ENCODE results near the gene AKIRIN2.

Gene AKIRIN2

GRCh38 chr6:87636315-87636714 lies 65.7 kb downstream of the AKIRIN2 start:
- no peak overlapping the region for H3K27ac ChIP-seq (ENCODE audit: insufficient read depth, low read length, poor library complexity, severe bottlenecking)
- no peaks in the 10 kb centered on the region for H3K4me1 ChIP-seq (ENCODE audit: control insufficient read depth, insufficient read depth, low read length, poor library complexity, severe bottlenecking)
- H3K36me3 ChIP-seq (ENCODE audit: control insufficient read depth, insufficient read depth, low read length): peaks cover 9% of the 10 kb centered on the region
- no peaks in the 10 kb centered on the region for H3K9me3 ChIP-seq (ENCODE audit: control insufficient read depth, low read length)
- H3K27me3 ChIP-seq (replicated peaks; ENCODE audit: control insufficient read depth, insufficient read depth, low read length, poor library complexity, severe bottlenecking): no peaks in the 10 kb centered on the region
- H3K4me3 ChIP-seq (ENCODE audit: insufficient read depth, low read depth, low read length, poor library complexity, severe bottlenecking): no peak overlapping the region
- DNase-seq: no peak

GRCh38 chr6:87633851-87634250 lies 68.2 kb downstream of the AKIRIN2 start:
- Histone ChIP-seq H3K27ac (ENCODE audit: insufficient read depth, low read length, poor library complexity, severe bottlenecking) (no peak overlapping the region), H3K27me3 (replicated peaks; ENCODE audit: control insufficient read depth, insufficient read depth, low read length, poor library complexity, severe bottlenecking) (no peaks in the 10 kb centered on the region), H3K4me1 (ENCODE audit: control insufficient read depth, insufficient read depth, low read length, poor library complexity, severe bottlenecking) (no peaks in the 10 kb centered on the region), H3K36me3 (ENCODE audit: control insufficient read depth, insufficient read depth, low read length) (peaks cover 9% of the 10 kb centered on the region), H3K9me3 (ENCODE audit: control insufficient read depth, low read length) (no peaks in the 10 kb centered on the region), H3K4me3 (ENCODE audit: insufficient read depth, low read depth, low read length, poor library complexity, severe bottlenecking) (no peak overlapping the region)
- no peak for DNase-seq

GRCh38 chr6:87630746-87631145 lies 71.3 kb downstream of the AKIRIN2 start:
- H3K9me3 ChIP-seq (ENCODE audit: control insufficient read depth, low read length): no peaks in the 10 kb centered on the region
- H3K27ac ChIP-seq (ENCODE audit: insufficient read depth, low read length, poor library complexity, severe bottlenecking): no peak overlapping the region
- no peaks in the 10 kb centered on the region for H3K27me3 ChIP-seq (replicated peaks; ENCODE audit: control insufficient read depth, insufficient read depth, low read length, poor library complexity, severe bottlenecking)
- DNase-seq: no peak
- H3K4me3 ChIP-seq (ENCODE audit: insufficient read depth, low read depth, low read length, poor library complexity, severe bottlenecking): no peak overlapping the region
- no peaks in the 10 kb centered on the region for H3K4me1 ChIP-seq (ENCODE audit: control insufficient read depth, insufficient read depth, low read length, poor library complexity, severe bottlenecking)
- H3K36me3 ChIP-seq (ENCODE audit: control insufficient read depth, insufficient read depth, low read length): peaks cover 5% of the 10 kb centered on the region

- Histone ChIP-seq H3K27me3 (replicated peaks; ENCODE audit: control insufficient read depth, insufficient read depth, low read length, poor library complexity, severe bottlenecking) (no peaks in the 10 kb centered on the region), H3K9me3 (ENCODE audit: control insufficient read depth, low read length) (no peaks in the 10 kb centered on the region), H3K4me3 (ENCODE audit: insufficient read depth, low read depth, low read length, poor library complexity, severe bottlenecking) (no peak overlapping the region), H3K36me3 (ENCODE audit: control insufficient read depth, insufficient read depth, low read length) (no peaks in the 10 kb centered on the region), H3K4me1 (ENCODE audit: control insufficient read depth, insufficient read depth, low read length, poor library complexity, severe bottlenecking) (no peaks in the 10 kb centered on the region), H3K27ac (ENCODE audit: insufficient read depth, low read length, poor library complexity, severe bottlenecking) (no peak overlapping the region)
- no peak for DNase-seq
These were observed 73.2 kb downstream of the AKIRIN2 start for GRCh38 chr6:87628881-87629280.

- no peaks in the 10 kb centered on the region for H3K4me1 ChIP-seq (ENCODE audit: control insufficient read depth, insufficient read depth, low read length, poor library complexity, severe bottlenecking)
- H3K36me3 ChIP-seq (ENCODE audit: control insufficient read depth, insufficient read depth, low read length): no peaks in the 10 kb centered on the region
- no peaks in the 10 kb centered on the region for H3K27me3 ChIP-seq (replicated peaks; ENCODE audit: control insufficient read depth, insufficient read depth, low read length, poor library complexity, severe bottlenecking)
- no peak overlapping the region for H3K4me3 ChIP-seq (ENCODE audit: insufficient read depth, low read depth, low read length, poor library complexity, severe bottlenecking)
- no peak overlapping the region for H3K27ac ChIP-seq (ENCODE audit: insufficient read depth, low read length, poor library complexity, severe bottlenecking)
- no peak for DNase-seq
- no peaks in the 10 kb centered on the region for H3K9me3 ChIP-seq (ENCODE audit: control insufficient read depth, low read length)
These were observed 73.6 kb downstream of the AKIRIN2 start for GRCh38 chr6:87628424-87628823.
